ENCODE data around the gene DR1.
A peak's percentile ranks its signal among the peaks of the same experiment; 100 is the strongest.
"Not testable (repeated sequence)": the region's sequence is repeated elsewhere in the genome, so short reads cannot be mapped to it uniquely, and the experiment has no call there.

The DR1 gene

DNA sequence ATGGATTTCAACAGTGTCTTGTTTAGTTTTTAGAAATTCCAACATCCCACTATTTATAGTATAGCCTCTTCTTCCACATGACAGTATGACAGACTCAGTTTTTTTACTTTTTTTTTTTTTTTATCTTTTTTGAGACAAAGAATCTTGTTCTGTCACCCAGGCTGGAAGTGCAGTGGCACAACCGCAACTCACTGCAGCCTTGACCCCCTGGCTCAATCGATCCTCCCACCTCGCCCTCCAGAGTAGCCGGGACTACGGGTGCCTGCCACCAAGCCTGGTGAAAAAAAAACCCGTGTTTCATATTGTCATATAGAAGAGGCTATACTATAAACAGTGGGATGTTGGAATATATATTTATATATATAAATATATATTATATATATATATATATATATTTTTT is 1.2 kb upstream of the DR1 start:
- DNase-seq, result no peak

DNA sequence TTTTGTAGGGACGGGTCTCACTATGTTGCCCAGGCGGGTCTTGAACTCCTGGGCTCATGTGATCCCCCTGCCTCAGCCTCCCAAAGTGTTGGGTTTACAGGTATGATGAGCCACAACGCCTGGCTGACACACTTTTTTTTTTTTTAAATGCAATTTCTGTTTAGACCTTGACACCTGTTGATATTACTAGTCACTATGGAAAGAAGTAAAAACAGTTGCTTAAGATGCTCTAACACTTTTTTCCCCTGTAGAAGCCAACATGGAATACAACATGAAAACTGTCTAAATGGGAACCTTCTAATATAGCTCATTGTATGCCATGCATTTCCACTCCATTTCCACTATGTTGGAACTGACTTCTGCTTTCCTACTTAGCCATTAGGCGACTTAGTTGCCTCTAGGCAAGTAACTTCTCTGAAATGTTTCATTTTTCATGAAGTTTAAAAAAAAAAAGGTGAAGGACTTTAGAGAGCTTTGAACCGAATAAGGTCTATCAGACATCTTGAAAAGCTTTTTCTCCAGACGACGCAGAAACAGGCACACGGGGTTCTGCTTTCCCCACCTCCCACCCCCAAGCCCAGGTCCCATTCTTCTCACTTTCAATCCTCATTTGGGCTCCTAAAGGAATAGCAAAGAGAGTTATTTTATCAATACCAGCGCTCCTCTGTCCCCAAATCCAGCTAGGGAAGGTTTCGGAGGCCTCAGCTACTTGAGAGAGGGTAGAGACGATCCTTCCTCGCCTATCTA is 648 bp upstream of the DR1 start:
- no peak for DNase-seq

DNA sequence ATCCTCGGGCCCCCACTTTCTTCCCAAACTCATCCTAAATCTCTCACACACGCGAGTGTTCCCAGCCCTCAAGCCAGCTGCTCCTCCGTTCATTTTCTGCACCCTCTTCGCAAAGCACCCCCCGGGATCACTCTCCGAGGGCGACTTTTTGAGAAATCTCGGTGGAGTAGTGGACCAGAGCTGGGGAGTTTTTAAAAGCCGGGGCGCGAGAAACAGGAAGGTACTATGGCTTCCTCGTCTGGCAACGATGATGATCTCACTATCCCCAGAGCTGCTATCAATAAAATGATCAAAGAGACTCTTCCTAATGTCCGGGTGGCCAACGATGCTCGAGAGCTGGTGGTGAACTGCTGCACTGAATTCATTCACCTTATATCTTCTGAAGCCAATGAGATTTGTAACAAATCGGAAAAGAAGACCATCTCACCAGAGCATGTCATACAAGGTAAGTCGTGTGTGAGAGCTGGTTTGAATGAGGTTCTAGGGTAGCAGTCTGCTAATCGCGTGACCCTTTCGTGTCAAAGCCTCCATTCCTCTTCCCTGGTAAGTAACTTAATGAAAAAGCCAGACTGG is 800 bp downstream of the DR1 start:
- peak; percentile 8 to 13 for DNase-seq

DNA sequence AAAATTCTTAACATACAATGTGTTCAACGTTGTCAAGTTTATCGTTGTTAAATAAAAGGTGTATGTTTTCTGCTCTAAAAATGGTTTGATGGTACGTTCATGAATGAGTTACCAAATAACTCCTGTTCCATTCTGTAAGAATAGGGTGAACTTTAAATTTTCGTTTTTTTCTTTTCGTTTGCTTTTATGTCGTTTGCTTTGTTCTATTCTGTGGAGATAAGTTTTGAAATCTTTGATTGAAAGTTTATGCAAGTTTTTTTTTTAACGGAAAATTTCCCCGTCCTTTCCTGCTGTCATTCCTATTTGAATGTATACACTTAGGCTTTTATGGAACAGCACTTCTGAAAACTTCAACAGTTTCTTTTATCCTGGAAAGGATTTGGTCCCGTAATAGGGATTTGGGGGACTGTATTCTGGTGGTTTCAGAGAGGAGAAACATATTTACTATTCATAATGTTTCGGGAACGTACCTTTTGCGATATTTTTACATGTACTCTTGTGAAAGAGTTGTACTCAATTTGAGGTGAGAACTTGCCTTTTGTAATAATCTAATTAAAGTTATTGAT is 1.7 kb downstream of the DR1 start:
- DNase-seq, result no peak

DNA sequence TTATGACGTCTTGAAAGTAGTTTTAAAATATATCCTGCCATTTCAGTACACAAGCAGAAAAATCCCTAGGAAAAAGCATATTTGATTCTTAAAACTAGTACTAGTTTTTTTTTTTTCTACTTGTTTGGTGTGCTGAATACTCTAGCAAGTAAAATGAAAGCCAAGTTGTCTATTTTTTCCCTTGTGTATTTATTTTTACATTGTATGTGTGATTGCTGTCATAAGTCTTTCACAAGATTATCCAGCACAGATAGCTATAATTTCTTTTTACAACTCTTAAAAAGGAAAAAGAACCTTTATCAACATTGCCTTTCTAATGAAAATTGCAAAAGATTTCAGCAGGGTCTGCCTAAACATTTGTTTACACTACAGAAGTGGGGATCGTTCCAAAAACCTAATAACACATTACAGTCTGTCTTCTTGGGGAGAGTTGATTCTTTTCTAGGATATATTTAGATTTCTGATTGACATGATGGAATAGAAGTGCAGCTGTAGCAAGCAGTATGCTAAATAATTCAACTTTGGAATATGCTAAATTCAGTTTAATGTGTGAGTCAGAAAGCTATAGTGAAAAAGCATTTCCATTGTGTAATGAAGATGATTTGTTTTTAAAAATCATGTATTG is 2.5 kb downstream of the DR1 start:
- DNase-seq, result no peak

DNA sequence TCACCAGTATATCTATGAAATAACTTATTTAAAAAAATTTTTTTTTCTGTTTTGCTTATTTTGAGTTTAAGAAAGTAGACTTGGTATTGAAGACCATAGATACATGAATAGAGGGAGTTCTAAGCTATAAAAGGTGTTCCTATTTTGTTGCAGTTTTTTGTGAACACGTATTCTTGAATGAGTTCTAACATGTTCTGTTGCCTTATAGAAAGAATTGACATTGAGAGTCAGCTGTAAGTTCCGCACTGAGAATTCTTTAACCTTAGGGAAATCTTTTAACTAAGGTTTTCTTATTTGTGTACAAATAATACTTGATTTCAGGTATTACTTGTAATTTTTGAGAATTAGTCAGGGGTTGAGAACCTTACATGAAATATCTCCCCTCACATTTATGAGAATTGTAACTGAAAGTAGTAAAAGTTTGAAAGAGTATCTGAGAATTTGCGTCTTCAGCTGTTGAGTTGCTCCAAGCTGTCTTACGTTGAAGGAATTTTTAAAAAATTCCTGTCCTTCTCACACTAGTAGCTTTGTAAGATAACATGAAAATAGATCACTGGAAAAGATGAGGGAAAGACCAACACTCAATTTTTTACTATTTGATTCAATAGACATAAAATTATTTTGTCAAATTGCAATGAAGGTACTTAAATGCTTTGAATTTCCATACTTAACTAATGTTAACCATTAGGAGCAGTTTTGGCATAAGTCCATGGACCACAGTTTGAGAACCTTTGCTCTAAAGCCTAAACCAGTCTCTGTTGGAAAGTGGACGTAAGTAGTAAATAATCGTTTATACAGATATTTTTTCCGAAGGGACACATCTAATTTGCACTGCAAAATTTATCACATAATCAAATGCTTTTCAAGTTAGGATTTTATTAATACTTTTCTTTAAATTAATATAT is 3.8 kb downstream of the DR1 start:
- no peak for DNase-seq

DNA sequence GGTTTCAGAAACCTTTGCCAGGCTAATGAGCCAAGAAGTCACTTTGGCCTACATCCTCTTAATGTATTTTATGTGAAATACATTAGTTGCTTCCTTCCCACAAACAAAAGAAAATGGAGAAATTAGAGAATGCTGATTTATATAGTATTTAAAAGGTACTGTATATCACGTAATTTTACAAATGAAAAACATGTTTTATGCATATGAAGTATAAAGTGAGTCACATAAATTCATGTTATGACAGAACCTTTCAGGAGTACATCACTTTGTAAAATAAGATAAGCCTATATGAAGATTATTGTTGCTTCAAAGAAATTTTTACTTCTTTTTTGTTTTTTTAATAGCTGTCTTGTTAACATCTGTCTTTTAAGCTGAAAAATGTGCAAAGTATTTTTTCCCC is 4.6 kb downstream of the DR1 start:
- DNase-seq, result no peak

DNA sequence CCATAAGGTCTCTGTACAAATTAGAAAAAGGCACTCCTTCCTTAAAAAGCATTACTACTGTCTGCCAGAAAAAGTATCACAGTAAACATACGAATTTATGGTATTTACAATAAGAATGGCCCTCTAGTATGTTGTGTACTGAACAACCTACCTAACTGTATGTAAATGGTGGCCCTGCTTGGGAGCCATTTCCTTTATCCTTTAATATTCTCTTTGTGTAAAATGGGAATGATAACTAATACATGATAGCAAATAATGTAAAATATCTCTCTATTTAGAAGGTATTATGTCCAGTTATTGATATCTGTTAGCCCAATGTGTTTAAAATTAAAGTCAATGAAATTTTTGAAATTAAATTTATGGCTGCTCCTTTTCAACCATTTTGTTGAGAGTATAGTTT is 5.2 kb downstream of the DR1 start:
- no peak for DNase-seq

DNA sequence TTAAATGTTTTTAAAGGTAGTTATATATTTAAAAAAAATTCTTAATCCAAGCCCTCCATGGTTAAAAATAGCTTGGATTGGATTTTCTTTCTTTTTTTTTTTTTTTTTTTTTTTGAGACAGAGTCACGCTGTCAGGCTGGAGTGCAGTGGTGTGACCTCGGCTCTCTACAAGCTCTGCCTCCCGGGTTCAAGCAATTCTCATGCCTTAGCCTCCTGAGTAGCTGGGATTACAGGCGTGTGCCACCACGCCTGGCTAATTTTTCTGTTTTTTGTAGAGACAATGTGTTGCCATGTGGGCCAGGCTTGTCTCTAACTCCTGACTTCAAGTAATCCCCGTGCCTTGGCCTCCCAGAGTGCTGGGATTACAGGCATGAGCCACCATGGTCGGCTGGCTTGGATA is 5.6 kb downstream of the DR1 start:
- not testable (repeated sequence) for DNase-seq

DNA sequence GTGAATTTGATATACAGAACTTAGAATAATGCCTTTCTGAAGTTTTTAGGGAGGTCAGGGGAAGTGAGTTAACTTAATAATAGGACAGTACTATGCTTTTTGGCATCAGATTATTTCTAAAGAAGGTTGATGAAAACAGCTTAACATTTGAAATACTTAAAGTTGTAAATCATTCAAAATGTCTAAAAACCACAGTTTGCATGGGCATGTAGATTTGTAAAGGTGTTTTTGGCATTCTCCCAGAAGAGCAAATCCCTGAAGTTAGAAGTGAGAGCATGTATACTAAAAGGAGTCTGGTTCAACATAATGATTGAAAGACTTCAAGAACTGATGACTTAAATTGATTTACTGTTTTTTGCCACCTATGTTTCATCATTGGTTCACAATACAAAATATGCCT is 6.7 kb downstream of the DR1 start:
- DNase-seq, result no peak

DNA sequence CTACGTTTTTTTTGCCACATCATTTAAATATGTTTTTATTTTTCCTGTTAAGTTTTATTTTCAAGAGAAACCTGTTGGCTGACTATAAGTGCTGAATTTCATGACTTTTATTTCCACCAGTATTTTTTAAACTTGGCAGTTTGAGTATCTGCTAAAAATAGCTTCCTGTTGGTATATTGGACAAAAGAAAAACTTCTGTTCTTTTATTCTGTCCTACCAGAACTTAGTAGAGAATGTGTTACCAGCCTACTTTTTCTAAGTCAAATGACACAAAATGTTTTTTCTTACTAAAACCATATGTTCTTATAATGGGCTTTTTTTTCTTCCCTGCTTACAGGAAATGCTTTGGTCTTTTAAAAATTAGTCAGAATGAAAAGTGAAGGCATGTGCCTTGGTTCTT is 7.6 kb downstream of the DR1 start:
- no peak for DNase-seq

DNA sequence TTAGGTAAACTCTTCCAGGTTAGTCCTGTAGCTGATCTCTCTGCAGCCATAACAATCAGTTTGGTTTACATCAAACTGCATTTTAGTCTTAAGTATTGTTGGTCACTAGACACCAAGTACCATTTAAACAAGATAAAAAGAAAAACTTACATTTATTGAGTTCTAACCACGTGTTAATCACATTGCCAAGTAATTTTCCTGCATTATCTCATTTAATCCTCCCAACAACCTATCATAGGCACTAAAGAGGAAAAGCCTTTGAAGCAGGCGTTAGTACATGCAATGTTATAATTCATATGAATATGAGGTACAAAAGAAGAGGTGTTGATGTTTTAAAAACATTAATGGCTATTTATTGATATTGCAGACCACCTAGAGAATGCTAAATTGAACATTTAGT is 9.0 kb downstream of the DR1 start:
- no peak for DNase-seq

DNA sequence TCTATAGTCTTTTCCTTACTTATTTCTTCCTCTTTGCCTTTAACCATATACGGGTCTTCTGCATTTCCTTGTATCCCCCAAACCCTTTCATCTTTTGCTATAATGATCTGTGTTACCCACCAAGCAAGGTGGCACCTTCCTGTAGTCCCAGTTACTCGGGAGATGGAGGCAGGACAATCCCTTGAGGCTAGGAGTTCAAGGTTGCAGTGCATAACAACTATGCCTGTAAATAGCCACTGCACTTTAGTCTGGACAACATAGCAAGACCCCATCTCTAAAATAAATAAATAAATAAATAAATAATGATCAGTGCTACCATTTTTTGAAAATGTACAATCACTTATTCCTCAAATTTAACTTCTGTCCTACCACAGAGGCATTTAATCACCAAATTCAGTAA is 11.5 kb downstream of the DR1 start:
- no peak for DNase-seq

DNA sequence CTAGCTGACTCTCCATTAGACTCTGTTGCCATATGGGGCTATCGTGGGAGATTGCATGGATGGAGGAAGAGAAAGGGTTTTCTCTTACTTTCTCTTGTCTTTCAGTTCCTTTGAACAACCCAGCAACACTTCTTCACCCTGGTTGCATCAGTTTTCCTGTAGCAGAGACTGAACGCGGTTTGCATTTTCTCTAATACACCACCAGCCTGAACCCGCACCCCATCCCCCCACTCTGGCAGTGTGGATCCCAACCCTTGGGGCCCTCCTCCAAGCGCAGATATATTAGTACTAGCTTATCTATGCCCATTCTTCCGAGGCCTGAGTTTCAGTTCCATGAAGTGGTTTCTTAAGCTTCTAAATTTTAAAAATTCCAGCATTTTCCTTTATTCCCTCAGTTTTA is 12.6 kb downstream of the DR1 start:
- DNase-seq, result no peak

DNA sequence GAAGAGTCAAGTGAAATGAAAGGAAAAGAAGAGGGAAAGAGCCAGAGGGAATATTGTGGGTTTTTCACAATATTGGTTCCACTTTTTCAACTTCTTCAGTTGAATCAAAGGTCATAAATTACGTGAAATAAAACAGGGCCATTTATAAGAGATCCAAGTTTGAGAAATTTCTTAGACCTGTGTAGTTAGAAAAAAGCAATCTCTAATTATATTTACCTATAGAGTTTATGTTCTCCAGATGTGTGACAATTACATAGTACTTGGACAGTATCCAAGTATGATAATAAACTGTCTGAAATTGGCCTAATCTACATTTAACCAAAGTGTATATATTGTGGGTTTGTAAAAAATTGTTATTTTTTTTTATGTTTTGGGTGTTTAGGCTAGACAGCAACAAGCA is 14.4 kb downstream of the DR1 start:
- DNase-seq, result no peak

DNA sequence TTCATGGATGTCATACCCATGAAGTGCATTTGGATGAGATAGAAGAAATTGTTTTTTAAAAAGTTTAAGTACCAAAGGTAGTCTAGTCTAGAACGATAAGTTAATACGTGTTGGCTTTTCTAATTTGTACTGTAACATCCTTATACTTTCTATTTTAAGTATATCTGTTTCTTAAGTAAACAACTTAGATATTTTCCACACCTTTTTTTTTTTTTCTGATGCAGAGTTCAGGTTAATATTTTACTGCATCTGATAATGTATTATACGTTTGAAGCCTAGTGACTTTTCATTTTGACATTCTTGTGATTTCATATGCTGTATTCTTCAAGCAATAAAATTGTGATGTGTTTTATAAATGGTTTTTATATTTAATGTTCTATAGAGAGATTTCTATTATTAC is 16.5 kb downstream of the DR1 start:
- no peak for DNase-seq

DNA sequence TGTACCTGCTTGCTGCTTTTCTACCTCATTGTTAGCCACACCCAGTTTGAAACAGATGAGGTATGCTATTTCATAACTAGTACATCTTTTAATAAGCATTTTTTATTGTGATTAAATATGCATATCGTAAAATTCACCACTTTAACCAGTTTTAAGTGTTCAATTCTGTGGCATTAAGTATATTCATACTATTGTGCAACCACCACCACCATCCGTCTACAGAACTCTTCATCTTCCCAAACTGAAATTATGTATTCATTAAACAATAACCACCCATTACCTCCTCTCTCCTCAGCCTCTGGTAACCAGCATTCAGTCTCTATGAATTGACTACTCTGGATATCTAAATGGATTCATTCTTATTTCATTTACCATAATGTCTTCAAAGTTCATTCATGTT is 20.1 kb downstream of the DR1 start:
- no peak for DNase-seq

DNA sequence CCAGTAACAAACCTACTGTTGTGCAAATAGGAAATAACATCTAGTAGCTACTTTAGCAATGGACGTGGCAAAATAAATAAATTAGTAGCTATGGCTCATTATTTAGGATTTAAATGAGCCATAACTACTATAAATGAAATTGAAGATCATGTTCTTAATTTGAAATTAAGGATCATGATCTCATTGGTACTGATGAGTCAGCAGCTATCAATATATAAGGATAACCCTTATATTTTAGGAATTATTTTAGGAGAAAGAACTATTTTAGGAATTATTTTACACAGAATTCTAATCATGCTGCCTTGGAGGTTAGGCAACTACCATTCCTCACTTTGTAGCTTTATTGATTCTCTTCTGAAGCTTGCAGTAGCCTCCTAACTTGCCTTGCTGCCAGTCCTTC is 24.0 kb downstream of the DR1 start:
- no peak for DNase-seq

DNA sequence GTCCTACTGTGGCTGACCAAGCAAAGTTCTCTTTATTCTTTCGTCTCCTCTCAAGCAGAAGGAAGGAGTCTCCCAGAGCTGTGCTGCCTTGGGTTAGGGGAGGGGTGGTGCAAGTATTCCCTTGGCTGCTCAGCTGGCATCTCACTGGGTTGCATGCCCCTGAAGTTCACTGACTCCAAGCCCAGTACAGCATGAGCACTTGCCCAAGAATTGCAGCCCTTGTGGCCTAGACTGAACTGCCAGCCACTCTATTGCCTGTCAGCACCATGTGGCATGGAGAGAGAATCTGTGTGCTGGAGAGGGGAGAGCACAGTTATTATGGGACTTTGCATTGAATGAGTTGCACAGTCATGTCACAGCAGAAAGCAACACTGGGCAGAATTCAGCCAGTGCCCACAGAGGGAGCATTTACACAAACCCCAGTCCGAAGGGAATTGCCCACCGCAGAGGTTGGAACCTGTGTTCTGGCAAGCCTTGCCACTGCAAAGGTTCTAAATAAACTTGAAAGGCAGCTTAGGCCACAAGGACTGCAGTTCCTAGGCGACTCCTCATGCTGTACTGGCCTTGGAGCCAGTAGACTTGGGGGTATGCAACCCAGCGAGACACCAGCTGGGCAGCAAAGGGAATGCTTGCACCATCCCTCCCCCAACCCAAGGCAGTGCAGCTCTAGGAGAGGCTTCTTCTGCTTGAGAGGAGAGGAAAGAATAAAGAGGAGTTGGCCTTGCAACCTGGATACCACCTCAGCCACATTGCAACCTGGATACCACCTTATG is 28.8 kb downstream of the DR1 start:
- no peak for DNase-seq

DNA sequence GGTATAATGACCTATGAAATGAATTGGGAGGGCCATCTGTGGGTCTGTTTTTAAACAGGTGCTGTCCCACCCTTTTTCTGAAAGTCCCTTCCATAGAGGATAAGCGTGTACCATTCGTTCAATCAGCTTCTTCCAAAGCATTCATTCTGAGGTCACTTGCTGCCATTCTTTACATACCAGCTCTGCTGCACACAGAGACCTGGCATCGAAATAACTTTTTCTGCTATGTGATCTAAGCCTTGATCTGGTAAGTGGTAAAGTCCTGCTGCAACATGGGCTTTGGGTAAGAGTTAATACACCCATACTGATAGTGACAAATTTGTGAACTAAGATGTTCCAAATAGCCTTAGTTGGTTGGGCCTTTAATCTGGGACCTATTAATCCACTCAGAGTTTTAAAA is 38.9 kb downstream of the DR1 start:
- DNase-seq, result no peak

DNA sequence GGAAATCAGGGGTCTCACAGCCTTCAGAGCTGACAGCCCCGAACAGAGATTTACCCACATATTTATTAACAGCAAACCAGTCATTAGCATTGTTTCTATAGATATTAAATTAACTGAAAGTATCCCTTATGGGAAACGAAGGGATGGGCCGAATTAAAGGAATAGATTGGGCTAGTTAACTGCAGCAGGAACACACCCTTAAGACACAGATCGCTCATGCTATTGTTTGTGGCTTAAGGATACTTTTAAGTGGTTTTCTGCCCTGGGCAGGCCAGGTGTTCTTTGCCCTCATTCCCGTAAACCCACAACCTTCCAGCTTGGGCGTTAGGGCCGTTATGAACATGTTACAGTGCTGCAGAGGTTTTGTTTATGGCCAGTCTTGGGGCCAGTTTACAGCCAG is 40.6 kb downstream of the DR1 start:
- DNase-seq, result not testable (repeated sequence)

DNA sequence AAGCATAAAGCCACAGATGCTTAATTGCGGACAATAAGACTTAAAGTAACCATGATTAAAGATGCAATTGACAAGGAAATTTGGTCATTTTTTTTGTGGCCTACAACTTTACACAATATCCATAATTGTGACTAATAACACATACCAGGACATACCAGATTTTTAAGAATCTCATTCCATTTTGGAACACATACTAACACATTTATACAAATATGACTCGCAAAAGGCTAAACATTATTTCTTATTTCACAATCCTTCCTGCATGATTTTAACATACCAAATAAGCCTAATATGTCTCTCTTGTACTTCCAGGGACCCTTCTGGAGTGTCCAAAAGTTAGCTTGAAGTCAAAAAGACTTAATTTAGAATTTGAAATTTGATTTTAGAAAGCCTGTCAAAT is 48.8 kb downstream of the DR1 start:
- no peak for DNase-seq

DNA sequence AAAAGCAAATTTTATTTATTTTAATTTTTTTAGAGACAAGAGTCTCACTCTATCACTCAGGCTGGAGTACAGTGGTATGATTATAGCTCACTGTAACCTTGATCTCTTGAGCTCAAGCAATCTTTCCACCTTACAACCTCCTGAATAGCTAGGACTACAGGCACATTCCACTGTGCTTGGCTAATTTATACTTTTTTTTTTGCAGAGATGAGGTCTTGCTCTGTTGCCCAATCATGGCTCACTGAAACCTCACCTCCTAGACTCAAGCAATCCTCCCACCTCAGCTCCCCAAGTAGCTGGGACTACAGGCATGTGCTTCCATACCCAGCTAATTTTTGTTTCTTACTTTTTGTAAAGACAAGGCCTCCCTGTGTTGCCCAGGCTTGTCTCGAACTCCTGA is 49.5 kb downstream of the DR1 start:
- no peak for DNase-seq

Measured in activated CD4-positive, alpha-beta T cell treated with anti-CD3 and anti-CD28 coated beads, Interleukin-2, amount 50 U/mL, for 4 hours (primary cell).